Umbilical cord (tissue), 2 donors: Measurements from ENCODE around the gene AKAP8L. TPM values are rescaled to one million over a fixed set of nuclear protein-coding genes. Genes with fewer than 3 reads are reported as not detected.

Experiments
- DNase-seq: peaks from one replicate; pipeline ENCODE4 v3.0.0-alpha.2; 2015; ENCODE audit warnings: low spot score
- total RNA-seq: library from RNA; depleted of rRNA; stranded (reverse); fragments of >200 nt; gene quantifications from one replicate; pipeline ENCODE4 v1.2.3, GENCODE V29; 2014; ENCODE audit warnings: low replicate concordance; ENCODE audit not compliant: insufficient read depth

Gene AKAP8L, protein sequence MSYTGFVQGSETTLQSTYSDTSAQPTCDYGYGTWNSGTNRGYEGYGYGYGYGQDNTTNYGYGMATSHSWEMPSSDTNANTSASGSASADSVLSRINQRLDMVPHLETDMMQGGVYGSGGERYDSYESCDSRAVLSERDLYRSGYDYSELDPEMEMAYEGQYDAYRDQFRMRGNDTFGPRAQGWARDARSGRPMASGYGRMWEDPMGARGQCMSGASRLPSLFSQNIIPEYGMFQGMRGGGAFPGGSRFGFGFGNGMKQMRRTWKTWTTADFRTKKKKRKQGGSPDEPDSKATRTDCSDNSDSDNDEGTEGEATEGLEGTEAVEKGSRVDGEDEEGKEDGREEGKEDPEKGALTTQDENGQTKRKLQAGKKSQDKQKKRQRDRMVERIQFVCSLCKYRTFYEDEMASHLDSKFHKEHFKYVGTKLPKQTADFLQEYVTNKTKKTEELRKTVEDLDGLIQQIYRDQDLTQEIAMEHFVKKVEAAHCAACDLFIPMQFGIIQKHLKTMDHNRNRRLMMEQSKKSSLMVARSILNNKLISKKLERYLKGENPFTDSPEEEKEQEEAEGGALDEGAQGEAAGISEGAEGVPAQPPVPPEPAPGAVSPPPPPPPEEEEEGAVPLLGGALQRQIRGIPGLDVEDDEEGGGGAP
- 28.4 TPM for total RNA-seq

DNA sequence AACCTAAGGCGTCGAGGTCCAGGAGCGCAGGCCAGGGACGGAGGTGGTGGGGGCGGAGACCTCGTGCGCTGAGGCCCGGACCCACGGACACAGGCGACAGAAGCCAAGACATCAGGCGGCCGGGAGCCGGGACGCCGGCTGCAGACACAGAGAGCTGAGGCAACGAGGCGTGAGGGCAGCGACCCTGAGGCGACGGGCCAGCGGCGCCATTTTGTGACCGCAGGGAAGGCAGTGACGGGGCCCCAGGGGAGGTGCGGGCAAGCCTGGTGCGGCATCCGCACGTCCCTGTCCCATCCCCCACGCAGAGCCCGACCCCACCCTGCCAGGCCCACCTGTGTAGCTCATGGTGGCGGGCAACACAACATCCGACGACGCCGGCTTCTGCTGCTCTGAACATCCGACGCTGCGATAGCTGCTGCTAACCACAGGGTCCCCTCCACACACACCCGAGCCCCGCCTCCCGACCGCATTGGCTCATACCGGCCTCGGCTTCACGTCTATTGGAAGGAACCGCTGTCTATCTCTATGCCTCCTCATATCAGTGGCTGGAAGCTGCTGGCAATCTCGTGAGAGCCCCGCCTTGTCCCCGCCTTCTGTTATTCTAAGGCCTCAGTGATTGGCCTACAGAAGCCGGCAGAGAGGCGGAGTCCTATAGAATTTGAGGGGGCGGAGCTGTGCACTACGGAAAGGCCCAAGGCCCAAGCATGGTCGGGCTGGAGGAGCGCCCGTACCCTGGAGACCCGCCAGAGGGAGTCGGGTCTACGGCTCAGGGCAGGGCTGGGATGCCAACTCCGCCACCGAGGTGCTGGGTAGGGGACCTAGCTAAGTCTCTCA is at the start of gene AKAP8L:
Gene AKAP8L (minus strand): TSS at position 410 of the 834 bp plus-strand sequence. CDS start 65 bp downstream, at position 345.
- DNase-seq = peak; percentile 100

DNA sequence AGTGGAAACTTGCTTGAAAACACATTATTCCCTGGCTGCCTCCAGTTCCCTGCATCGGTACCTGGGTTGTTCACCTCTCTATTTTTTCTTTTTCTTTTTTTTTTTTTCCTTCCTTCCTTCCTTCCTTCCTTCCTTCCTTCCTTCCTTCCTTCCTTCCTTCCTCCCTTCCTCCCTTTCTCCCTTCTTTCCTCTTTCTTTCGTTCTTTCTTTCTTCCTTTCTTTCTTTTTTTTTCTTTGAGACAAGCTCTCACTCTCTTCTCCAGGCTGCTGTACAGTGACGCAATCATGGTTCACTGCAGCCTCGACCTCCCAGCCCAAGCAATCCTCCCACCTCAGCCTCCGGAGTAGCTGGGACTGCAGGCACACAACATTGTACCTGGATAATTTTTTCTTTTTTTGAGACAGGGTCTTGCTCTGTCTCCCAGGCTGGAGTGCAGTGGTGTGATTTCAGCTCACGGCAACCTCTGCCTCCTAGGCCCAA is 49.0 kb upstream of the AKAP8L start:
- DNase-seq = no peak

GRCh38 chr19:15466851-15467733 is 48.3 kb upstream of the AKAP8L start:
- no peak for DNase-seq

DNA sequence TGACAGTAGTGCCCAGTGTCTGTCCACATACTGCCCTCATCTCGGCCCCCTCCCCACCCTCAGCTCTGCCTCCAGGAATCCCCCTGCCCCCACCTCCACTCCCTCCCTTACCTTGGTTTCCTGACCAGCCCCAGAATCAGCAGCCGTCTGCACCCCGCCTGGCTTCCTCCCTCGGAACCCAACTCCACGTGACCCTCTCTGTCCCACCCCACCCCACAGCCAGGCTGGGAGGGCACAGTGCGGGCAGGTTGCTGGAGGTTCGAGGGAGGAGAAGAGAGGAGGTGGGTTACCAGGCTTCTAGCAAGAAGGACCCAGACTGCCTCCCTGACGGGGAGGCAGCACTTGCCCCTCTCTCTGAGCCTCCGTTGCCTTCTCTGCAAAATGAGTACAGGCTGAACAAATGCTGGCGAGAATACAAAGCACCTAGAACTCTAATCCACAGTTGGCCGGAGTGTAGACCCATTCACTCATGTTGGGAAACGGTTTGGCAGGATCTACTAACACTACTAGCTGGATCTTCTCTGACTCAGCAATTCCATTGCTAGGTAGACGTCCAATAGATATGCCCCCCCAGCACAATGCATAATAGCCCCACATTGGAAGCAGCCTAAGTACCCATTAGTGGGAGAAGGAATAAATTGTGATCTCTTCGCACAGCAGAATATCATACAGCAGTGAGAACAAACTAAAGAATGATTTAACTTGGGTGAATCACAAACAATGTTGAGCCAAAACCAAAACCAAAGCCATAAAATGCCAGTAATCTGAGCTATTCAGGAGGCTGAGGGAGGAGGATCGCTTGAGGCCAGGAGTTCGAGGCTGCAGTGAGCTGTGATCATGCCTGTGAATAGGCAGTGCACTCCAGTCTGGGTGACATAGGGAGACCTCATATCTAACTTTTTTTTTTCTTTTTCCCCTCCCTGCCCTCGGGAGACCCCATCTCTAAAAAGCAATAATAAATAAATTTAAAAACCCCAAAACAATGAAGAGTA is 45.9 kb upstream of the AKAP8L start, which contains the start of gene RASAL3:
Gene RASAL3 (minus strand): TSS at position 151 of the 992 bp plus-strand sequence. CDS start 186 bp downstream, outside the sequence.
- DNase-seq = no peak

- no peak for DNase-seq
Measured at GRCh38 chr19:15463861-15464371, 45.1 kb upstream of the AKAP8L start.

GRCh38 chr19:15461694-15462093 is 42.9 kb upstream of the AKAP8L start:
- no peak for DNase-seq

- DNase-seq = no peak
Measured at GRCh38 chr19:15457701-15458484, 39.1 kb upstream of the AKAP8L start.

DNA sequence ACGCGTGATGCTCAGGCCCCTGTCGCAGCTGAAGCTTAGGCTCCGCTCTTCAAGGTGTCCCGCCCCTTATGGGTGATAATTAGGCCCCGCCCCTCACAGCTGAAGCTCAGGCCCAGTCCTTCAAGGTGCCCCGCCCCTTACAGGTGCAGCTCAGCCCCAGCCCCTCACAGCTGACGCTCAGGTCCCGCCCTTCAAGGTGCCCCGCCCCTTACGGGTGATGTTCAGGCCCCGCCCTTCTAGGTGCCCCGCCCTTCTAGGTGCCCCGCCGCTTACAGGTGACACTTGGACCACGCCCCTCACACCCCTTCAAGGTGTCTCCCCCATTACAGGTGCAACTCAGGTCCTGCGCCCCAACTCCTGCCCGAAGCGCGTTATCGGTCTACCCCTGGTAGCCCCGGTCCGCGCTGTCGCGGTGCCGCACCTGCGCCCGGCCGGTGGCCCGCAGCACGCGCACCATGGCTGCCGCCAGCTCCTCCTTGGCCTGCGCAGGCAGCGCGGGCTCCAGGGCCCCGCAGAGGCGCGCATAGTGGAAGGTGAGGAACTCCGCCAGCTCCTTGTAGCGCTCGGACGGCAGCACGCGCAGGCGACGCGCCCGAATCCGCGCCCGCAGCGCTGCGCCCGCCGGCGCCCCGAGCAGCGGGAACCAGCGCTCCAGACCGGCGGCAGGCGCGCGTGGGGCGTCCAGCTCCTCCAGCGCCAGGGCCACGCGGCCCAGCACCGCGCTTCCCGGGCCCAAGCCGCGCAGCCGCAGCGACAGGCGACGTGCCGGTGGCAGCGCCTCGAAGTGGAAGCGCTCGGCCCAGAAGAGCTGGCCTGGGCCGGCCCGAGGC is 38.3 kb upstream of the AKAP8L start:
- no peak for DNase-seq

- DNase-seq = no peak
Measured at GRCh38 chr19:15456441-15456840, 37.7 kb upstream of the AKAP8L start.

GRCh38 chr19:15455996-15456395 is 37.2 kb upstream of the AKAP8L start:
- no peak for DNase-seq

DNA sequence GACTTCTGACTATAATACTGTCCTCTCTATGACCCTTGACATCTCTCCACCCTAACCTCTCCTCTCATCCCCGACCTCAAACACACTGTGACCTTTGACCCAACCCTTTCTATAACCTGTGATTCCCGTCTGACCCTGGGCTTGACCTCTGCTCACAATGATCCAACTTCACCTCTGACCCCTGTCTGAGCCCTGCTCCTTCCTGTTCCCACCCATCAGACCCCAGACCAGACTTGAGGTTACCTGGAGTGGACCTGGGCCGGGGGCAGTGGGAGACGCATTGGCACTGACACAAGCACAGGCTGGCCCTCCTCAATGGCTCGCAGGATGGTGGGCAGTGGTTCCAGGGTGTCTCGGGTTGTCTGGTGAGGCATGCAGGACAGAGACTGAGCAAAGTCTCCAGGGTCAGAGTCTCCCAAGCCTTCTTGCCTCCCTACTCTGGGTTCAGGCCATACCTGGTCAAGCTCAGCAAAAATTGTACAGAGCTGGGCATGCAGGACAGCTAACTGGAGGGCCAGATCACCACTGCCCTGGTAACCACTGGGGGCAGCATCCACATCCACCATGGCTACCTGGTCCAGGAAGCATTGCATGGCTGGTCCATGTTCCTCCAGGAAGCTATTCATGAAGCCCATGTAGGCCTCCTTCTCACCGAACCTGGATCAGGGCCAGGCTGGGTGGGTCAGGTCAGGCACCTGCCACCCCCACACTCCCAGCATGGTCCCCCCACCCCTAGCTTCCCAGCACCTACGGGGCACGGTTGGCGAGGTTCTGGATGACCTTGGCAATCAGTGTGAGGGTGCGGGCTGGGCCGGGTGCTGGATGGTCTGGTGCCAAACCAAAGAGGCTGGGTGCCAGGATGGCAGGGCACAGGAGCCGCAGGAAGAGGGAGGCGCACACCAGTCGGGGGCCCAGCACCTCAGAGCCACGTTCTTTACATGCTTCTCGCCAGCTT is 35.4 kb upstream of the AKAP8L start:
- no peak for DNase-seq

GRCh38 chr19:15453091-15453578 is 34.3 kb upstream of the AKAP8L start:
- no peak for DNase-seq

GRCh38 chr19:15452111-15453047 is 33.6 kb upstream of the AKAP8L start:
- DNase-seq = peak; percentile 77

DNA sequence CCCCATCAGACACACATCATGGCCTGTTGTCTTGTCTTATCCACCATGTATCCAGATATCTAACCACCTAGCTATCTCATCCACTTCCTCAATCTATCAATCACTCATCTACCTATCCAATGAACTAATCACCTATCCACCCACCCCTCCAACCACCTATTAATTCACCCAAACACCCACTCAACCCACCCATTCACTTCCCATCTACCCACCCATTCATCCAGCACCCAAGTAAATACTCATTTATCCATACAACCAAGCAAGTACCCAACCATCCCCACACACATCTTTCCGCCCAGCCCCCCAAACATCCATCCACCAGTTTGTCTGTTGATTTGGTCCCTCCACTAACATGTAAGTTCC is 31.7 kb upstream of the AKAP8L start:
- no peak for DNase-seq
